ENCODE data around the gene HIPK2.
"Not testable (repeated sequence)": the region's sequence is repeated elsewhere in the genome, so short reads cannot be mapped to it uniquely, and the experiment has no call there.

The HIPK2 gene

GRCh38 chr7:139691253-139691781, 86.5 kb downstream of the HIPK2 start:
- DNase-seq: no peak

GRCh38 chr7:139687980-139688632, 89.7 kb downstream of the HIPK2 start:
- no peak for DNase-seq

DNA sequence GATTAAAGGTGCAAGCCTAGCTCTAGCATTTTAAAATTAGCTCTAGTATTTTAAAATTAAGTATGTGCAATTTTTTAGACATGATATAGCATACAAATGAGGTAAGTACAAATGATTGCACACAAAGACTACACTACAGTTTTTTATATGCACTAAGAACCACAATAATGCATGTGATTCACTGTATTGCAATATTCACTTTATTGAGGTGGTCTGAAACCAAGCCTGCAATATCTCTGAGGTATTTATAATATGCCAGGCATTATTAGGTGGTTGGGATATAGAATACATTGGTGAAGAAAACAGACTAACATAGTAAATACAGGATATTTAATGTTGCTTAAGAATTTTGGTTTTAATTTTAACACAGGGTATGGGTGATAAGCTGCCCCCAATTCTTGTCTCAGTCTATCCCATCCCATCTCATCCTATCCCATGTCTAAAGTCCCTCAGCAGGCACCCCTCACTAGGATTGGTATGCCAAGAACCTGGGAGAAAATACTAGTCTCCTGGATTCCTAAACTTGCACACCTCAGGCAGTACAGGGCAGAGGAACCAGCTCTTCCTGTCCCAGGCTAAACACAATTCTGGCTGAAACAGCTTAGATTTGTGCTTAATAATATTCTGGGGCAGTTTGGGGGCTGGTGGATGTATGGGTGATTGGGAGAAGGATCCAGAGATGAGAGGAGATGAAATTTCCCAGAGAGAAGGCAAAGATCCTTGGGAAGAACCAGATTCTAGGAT, 90.4 kb downstream of the HIPK2 start:
- DNase-seq: no peak

DNA sequence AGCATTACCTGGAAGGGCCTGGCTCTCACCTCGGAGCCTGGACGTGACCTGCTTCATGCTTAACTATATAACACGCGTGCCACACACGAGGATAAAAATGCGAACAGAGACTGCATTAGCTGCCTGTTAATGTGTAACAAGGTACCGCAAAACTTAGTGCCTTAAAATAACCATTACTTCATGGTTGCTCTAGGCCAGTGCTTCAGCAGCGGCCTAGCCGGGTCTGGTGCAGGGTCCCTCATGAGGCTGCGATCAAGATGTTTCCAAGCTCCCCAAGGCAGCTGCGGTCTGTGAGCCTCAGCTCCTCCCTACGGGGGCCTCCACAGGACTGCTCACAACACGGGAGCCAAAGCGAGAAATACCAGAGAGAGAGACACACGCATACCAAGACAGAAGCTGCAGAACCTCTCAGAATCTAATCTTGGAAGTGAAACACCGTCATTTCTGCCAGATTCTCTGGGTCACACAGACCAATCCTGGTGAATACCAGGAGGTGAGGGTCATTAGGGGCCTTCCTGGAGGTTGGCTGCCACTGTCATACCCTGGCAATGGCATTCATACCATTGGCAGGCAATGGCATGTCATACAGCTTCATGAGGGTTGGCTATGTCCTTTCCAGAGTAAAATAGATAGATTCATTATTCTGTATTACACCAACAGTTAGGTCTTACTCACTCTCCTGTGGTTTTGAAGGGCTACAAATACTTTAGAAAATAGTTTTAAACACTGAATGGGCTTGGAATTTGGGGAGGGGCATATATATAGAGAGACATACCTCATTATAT, 94.5 kb downstream of the HIPK2 start:
- no peak for DNase-seq

GRCh38 chr7:139682136-139683013, 95.4 kb downstream of the HIPK2 start:
- DNase-seq: no peak

DNA sequence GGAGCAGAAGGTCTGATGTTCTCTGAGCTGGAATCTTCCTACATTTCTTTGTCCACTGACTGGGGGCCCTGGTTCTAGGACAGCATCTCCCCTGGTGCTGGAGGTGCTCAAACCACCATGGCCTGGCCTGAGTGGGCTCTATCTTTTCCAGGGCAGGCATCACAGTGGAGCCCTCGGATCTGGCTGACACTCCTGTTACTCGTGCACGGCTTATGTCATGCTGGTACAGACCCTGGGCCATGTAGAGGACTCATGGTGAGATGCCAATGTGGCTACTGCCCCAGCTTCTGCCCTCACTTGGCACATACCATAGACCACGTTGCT, 96.0 kb downstream of the HIPK2 start:
- DNase-seq: no peak

DNA sequence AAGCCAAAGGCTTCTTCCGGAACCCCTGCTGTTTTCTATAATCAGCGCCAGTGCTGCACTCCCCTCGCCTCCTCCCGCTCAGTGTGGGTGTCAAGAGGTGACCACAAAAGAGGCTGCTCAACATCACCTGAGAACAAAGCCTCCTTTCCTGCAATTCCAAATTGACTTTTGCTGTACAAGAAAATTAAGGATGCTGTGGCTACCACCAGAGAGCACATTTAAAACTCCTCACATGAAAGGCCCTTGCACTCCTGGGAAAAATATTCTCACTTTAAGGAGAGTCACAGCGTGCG, 96.4 kb downstream of the HIPK2 start:
- DNase-seq: no peak

DNA sequence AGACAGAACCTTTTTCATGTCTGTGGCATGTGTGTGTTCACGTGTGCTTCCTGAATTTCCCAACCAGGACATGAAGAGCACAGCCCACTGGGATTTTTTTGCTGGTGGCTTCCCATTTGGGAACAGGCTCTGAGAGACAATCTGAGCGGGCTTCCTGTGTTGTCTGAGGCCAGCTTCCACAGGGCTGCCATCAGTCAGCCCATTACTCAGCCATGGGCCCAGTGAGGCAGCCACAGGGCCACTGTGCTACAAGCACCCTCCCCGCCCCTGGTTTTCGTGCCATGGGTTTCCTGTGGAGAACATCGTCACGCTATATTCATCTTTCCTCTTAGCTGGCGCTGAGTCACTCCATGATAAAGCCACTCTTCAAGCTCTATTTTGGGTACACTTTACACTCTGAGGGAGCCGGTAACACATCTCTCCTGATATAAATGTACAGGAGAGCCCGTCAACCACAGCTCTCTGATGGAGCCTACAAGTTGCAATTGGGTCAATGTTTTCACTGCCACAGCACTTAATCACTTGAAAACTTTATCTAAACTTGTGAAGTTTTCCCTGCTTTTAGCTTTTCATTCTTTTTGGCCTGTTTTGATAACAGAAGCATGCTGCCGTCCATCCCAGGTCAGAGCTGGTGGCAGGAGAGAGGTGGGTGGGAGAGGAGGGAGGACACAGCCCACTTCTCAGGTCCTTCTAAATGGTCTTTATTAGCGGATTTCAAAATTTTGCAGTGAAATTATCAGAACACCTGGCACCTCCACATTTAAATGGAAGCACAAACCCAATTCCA, 96.9 kb downstream of the HIPK2 start:
- DNase-seq: no peak

GRCh38 chr7:139679731-139680594, 97.8 kb downstream of the HIPK2 start:
- DNase-seq: no peak

GRCh38 chr7:139676390-139676789, 101.4 kb downstream of the HIPK2 start:
- DNase-seq: no peak

- no peak for DNase-seq
Observed at GRCh38 chr7:139675127-139676125, 102.4 kb downstream of the HIPK2 start.

DNA sequence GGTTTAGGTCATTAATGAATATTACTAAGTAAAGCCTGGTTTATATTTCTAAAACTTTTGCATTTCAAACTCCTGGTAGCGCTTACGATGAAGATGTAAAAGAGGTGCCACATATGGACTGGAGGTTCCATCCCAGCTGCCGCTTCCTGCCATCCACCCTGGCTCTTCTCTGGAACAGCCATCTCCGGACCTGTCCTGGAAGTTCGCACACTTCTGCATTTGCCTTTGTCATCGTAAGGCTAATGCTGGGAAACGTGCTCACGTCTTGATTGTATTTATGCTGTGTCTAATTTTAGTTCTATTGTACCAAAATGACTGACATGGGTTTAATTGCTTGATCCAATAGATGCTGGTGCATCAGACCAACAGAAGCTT, 103.1 kb downstream of the HIPK2 start:
- DNase-seq: no peak

DNA sequence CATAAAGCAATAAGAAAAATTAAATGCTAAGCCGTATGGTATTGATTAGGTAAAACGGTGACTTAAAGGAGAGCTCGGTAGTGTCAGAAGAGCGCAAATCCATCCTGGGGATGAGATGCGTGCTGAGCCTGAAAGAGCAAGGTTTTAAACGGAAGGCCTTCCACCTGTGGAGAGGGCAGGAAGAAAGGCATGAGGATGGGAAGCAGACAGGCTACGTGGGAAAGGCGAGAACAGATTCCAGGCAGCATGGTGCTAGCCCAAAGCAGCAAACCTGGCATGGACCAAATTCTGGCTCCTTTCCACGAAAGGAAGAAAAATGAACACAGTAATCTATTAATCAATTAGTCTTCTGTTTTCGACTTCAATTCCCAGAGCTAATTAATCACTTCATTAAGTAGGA, 103.5 kb downstream of the HIPK2 start:
- no peak for DNase-seq

- no peak for DNase-seq
Observed at GRCh38 chr7:139673762-139674161, 104.0 kb downstream of the HIPK2 start.

DNA sequence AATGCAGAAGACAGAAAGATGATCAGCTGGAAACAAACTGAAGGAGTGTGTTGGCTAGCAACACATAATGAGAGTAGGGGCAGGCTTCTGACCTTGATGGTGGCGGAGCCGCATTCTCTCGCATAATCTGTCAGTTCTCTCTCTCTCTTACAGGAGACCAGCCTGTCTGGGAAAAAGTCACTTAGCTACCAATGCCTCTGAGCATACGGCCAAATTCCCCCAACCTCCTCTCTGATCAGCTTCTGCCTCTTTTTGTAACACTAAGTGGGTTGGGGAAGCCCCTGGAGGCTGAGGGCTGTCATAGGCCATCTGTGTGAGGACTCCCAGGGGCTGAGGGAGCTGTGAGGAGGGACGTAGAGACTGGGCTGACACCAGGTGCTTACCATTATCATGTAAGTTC, 104.6 kb downstream of the HIPK2 start:
- no peak for DNase-seq

- DNase-seq: no peak
Observed at GRCh38 chr7:139671967-139672366, 105.8 kb downstream of the HIPK2 start.

- not testable (repeated sequence) for DNase-seq
Observed at GRCh38 chr7:139670662-139671061, 107.1 kb downstream of the HIPK2 start.

DNA sequence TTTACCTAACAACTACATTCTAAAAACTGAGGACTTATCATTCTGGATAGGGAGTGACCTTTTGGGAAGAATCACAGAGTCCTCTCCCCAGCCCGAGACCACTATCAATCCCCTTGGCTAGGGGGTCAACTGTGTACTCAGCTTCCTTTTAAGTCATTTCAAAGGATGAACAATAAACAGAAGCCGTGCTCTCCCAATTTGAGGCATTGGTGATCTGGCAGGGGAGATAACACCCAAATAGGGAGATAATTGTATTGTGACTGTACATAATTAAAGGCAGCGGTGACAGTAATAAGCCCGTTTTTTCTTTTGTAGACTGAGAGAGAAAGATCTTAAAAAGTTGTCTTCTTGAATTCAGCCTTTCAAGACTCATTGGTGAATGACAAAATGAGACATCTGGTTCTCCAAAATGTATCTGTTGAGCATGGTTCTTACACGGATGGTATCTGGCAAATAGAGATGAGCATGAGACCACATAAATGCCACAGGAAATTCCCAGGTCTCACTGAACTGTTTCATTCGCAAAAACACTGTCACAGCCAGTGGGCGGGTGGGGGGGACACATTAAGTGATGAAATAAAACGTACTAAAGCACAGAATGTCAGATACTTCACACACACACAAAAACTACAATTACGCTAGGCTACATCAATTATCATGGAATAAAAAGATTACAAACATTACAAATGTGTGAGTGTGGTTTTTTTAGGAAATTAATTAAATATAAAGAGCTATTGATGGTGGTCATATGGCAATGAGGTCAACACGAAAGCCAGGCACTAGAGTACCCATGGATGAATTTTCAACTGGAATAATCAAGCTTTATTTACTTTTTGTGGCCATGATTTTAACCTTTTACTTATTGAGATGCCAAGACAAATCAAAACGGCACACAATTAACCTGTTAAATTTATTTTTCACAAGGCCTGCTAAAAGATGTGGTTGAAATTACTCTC, 108.4 kb downstream of the HIPK2 start:
- no peak for DNase-seq

GRCh38 chr7:139667377-139667776, 110.4 kb downstream of the HIPK2 start:
- DNase-seq: no peak

Data from NCI-H1436 (cell line).